Mammary epithelial cell (primary cell): ENCODE results near the gene TCF4.

ENCODE experiments used
- EZH2 ChIP-seq: IDR thresholded peaks from 2 replicates; pipeline ENCODE4 v1.6.1; 2012; ENCODE audit warnings: low read length, inconsistent platforms, borderline replicate concordance
- TF ChIP-seq, protein P1 (sequence below), 2 donors: IDR thresholded peaks in 1 of 2; conservative IDR thresholded peaks in 1 of 2; 2 replicates each; pipeline ENCODE4 v1.5.1; 2011 to 2012; ENCODE audit warnings: inconsistent platforms in 2 of 2, low read length in 2 of 2, mild to moderate bottlenecking in 2 of 2, control low read depth in 1 of 2, low read depth in 1 of 2; ENCODE audit not compliant: insufficient read depth in 1 of 2; ENCODE audit errors: extremely low read depth in 1 of 2

- TF ChIP-seq, protein P1, sequence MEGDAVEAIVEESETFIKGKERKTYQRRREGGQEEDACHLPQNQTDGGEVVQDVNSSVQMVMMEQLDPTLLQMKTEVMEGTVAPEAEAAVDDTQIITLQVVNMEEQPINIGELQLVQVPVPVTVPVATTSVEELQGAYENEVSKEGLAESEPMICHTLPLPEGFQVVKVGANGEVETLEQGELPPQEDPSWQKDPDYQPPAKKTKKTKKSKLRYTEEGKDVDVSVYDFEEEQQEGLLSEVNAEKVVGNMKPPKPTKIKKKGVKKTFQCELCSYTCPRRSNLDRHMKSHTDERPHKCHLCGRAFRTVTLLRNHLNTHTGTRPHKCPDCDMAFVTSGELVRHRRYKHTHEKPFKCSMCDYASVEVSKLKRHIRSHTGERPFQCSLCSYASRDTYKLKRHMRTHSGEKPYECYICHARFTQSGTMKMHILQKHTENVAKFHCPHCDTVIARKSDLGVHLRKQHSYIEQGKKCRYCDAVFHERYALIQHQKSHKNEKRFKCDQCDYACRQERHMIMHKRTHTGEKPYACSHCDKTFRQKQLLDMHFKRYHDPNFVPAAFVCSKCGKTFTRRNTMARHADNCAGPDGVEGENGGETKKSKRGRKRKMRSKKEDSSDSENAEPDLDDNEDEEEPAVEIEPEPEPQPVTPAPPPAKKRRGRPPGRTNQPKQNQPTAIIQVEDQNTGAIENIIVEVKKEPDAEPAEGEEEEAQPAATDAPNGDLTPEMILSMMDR (conservative IDR thresholded peaks at IDR 0.05 in 1 of 2, IDR thresholded peaks at IDR 0.05 in 1 of 2; ENCODE audit: extremely low read depth in 1 of 2, insufficient read depth in 1 of 2, low read depth in 1 of 2, low read length in 2 of 2): no peak
- TF ChIP-seq EZH2: no peak
These were observed 277.8 kb downstream of the TCF4 start for GRCh38 chr18:55310044-55310676.
